Fibroblast of lung (primary cell): Measurements from ENCODE around the gene WDR93.

Experiments
- EZH2 ChIP-seq: IDR thresholded peaks from 2 replicates; pipeline ENCODE4 v1.5.1; 2012; ENCODE audit warnings: low read length, control low read depth, mild to moderate bottlenecking; ENCODE audit errors: missing control alignments
- TF ChIP-seq, protein P1 (sequence below), 2 donors: IDR thresholded peaks in 1 of 2; conservative IDR thresholded peaks in 1 of 2; 1 replicate in 1 of 2; 2 replicates in 1 of 2; pipeline ENCODE4 v1.5.1; 2011 to 2012; ENCODE audit warnings: low read length in 2 of 2, control low read depth in 1 of 2, inconsistent platforms in 1 of 2, low read depth in 1 of 2, mild to moderate bottlenecking in 1 of 2

DNA sequence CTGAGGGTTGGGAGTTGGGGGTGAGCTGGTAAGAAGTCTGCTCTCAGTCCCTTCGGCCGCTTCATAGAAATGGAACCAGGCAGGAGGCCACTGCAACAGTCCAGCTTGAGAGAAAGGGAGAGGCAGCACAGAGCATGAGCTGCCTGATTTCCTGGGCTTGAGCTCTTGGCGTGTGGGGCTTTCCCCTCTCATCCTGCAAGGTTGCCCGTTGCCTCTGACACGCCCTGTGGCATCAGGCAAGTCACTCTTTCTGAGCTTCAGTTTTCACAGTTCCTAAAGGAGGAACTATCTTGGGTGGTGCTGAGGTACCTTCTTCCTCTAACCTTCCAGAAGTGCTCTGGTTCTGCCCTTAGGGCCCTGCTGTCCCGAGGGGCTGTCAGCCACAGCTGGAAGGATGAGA is 90.4 kb downstream of the WDR93 start:
- TF ChIP-seq, protein P1, sequence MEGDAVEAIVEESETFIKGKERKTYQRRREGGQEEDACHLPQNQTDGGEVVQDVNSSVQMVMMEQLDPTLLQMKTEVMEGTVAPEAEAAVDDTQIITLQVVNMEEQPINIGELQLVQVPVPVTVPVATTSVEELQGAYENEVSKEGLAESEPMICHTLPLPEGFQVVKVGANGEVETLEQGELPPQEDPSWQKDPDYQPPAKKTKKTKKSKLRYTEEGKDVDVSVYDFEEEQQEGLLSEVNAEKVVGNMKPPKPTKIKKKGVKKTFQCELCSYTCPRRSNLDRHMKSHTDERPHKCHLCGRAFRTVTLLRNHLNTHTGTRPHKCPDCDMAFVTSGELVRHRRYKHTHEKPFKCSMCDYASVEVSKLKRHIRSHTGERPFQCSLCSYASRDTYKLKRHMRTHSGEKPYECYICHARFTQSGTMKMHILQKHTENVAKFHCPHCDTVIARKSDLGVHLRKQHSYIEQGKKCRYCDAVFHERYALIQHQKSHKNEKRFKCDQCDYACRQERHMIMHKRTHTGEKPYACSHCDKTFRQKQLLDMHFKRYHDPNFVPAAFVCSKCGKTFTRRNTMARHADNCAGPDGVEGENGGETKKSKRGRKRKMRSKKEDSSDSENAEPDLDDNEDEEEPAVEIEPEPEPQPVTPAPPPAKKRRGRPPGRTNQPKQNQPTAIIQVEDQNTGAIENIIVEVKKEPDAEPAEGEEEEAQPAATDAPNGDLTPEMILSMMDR (conservative IDR thresholded peaks at IDR 0.05 in 1 of 2, IDR thresholded peaks at IDR 0.05 in 1 of 2; ENCODE audit: low read depth in 1 of 2, low read length in 2 of 2) = no peak
- TF ChIP-seq EZH2 = no peak
